OCI-LY1 (cell line): ENCODE data around the gene GCDH.

Experiments used
- CTCF ChIP-seq: fragments of 200-600 bp; sonication (generic), shearing (Covaris generic); IDR thresholded peaks from 2 replicates; pipeline ENCODE4 v1.5.1; 2017; ENCODE audit warnings: mild to moderate bottlenecking, antibody characterized with exemption, low read length, moderate library complexity, mixed read lengths
- EZH2 ChIP-seq: fragments of 200-600 bp; sonication (generic), shearing (Covaris generic); IDR thresholded peaks from 2 replicates; pipeline ENCODE4 v1.8.0; 2017; ENCODE audit warnings: borderline replicate concordance, mixed run types, mild to moderate bottlenecking, antibody characterized with exemption, low read length, moderate library complexity, mixed read lengths

- TF ChIP-seq CTCF, result no peak
- TF ChIP-seq EZH2, result no peak
Measured at GRCh38 chr19:12886969-12887747, 3.8 kb upstream of the GCDH start, which contains the start of gene KLF1.
